NT2/D1 (cell line): ENCODE measurements around the gene TLR5.
A peak's percentile ranks its signal among the peaks of the same experiment; 100 is the strongest.

Experiments used
- DNase-seq: peaks from one replicate; pipeline ENCODE4 v3.0.0-alpha.2; 2011; ENCODE audit warnings: low read depth, low spot score
- H3K27me3 ChIP-seq: 2 replicates; pipeline ENCODE4 v1.6.0; 2011; ENCODE audit warnings: mild to moderate bottlenecking; ENCODE audit not compliant: insufficient read length, insufficient read depth
- H3K36me3 ChIP-seq: 2 replicates; pipeline ENCODE4 v1.6.1; 2011; ENCODE audit warnings: mild to moderate bottlenecking, low read length, mixed read lengths; ENCODE audit not compliant: insufficient read depth, insufficient read length
- H3K4me1 ChIP-seq: 2 replicates; pipeline ENCODE4 v1.5.1; 2011; ENCODE audit not compliant: insufficient read depth, insufficient read length
- H3K4me3 ChIP-seq: 2 replicates; pipeline ENCODE4 v1.5.1; 2011; ENCODE audit warnings: low read depth; ENCODE audit not compliant: insufficient read length
- H3K9ac ChIP-seq: 2 replicates; pipeline ENCODE4 v1.6.0; 2011; ENCODE audit warnings: low read depth; ENCODE audit not compliant: insufficient read length
- H3K9me3 ChIP-seq: 2 replicates; pipeline ENCODE4 v1.5.1; 2011; ENCODE audit warnings: mild to moderate bottlenecking, low read length; ENCODE audit not compliant: insufficient read depth
- SUZ12 ChIP-seq: IDR thresholded peaks from 2 replicates; pipeline ENCODE4 v1.6.1; 2011; ENCODE audit not compliant: insufficient read length, insufficient read depth; ENCODE audit errors: extremely low read depth
- YY1 ChIP-seq: IDR thresholded peaks from 2 replicates; pipeline ENCODE4 v1.6.1; 2011; ENCODE audit not compliant: insufficient read length, insufficient read depth
- ZNF274 ChIP-seq: IDR thresholded peaks from 2 replicates; pipeline ENCODE4 v1.6.1; 2011; ENCODE audit warnings: mild to moderate bottlenecking, low read depth, low read length

Gene TLR5

DNA sequence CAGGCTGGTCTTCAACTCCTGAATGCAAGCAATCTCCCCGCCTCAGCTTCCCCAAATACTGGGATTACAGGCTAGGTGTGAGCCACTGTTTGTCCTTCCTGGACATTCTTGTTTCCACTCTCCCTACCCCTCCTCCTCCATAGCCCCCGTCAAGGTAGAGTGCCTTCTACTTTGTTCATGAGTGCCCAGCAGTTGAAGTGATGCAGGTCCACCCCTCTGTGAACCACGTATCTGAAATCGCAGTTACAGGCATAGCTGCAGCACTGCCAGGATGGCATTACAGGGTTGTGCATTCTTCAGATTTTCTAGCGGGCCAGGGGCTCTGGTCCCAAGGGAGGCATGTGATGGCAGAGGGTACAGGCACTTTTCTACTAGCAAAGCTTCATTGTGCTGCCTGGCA is 7.4 kb upstream of the TLR5 start:
- DNase-seq: no peak
- H3K9me3 ChIP-seq: no peaks in the 10 kb centered on the region
- H3K27me3 ChIP-seq: no peaks in the 10 kb centered on the region
- no peak overlapping the region for H3K4me3 ChIP-seq
- H3K4me1 ChIP-seq: no peaks in the 10 kb centered on the region
- TF ChIP-seq ZNF274 (no peak), SUZ12 (no peak), YY1 (no peak)
- no peak overlapping the region for H3K9ac ChIP-seq
- no peaks in the 10 kb centered on the region for H3K36me3 ChIP-seq

DNA sequence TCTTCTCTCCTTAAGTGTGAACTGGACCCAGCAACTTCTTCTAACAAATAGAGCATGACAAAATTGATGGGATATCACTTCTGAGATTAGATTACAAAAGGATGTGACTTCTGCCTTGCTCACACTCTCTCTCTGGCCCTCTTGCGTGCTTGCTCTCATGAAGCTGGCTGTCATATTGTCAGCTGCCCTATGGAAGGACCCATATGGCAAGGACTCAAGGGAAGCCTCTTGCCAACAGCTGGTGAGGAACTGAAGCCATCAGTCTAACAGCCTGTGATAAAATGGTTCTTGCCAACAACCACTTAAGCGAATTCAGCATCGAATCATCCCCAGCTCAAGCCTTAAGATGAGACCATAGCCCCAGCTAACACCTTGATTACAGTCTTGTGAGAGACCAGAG is 4.8 kb upstream of the TLR5 start:
- Histone ChIP-seq H3K9me3 (no peaks in the 10 kb centered on the region), H3K36me3 (no peaks in the 10 kb centered on the region), H3K27me3 (peaks cover 12% of the 10 kb centered on the region), H3K4me3 (no peak overlapping the region), H3K4me1 (peaks cover 6% of the 10 kb centered on the region), H3K9ac (no peak overlapping the region)
- no peak for TF ChIP-seq ZNF274
- no peak for TF ChIP-seq SUZ12
- TF ChIP-seq YY1: no peak
- DNase-seq: no peak

DNA sequence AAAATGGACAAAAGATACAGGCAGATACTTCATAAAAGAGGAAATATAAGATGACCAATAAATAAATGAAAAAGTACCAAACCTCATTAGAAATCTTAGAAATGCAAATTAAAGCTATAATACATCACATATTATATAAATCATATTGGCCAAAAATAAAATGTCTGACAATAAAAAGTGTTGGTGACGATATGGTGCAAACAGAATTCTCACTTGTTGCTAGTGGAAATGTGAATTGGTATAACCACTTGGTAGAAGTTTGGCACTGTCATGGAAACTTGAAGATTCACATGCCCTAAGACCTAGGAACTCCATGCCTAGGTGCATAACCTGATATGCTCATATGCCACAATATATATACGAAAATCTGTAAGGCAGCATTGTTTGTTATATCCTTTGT is 4.4 kb upstream of the TLR5 start:
- no peak for DNase-seq
- Histone ChIP-seq H3K27me3 (peaks cover 14% of the 10 kb centered on the region), H3K9me3 (no peaks in the 10 kb centered on the region), H3K36me3 (no peaks in the 10 kb centered on the region), H3K9ac (no peak overlapping the region), H3K4me3 (no peak overlapping the region), H3K4me1 (peaks cover 6% of the 10 kb centered on the region)
- no peak for TF ChIP-seq YY1
- no peak for TF ChIP-seq ZNF274
- TF ChIP-seq SUZ12: no peak

DNA sequence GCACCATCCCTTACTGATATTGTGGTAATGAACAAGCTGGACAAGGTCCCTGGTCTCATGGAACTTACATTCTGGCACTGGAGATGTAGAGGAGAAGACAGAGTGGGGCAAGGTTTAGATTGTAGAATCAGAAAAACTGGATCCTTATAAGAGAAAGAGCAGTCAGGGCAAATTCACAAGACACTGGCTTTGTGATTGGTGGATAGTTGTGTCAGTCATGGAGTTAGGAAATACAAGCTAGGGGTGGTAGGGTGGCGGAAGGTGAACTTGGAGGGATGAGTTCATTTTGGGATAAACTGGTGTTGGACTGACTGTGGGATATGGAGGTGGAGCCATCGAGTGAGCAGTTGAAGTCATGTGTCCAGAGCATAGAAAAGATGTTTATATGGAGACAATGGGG is 3.7 kb upstream of the TLR5 start:
- no peaks in the 10 kb centered on the region for H3K9me3 ChIP-seq
- H3K36me3 ChIP-seq: no peaks in the 10 kb centered on the region
- no peak for TF ChIP-seq SUZ12
- TF ChIP-seq ZNF274: no peak
- no peak for TF ChIP-seq YY1
- H3K27me3 ChIP-seq: peaks cover 14% of the 10 kb centered on the region
- no peak for DNase-seq
- H3K9ac ChIP-seq: no peak overlapping the region
- peaks cover 10% of the 10 kb centered on the region for H3K4me1 ChIP-seq
- H3K4me3 ChIP-seq: no peak overlapping the region

DNA sequence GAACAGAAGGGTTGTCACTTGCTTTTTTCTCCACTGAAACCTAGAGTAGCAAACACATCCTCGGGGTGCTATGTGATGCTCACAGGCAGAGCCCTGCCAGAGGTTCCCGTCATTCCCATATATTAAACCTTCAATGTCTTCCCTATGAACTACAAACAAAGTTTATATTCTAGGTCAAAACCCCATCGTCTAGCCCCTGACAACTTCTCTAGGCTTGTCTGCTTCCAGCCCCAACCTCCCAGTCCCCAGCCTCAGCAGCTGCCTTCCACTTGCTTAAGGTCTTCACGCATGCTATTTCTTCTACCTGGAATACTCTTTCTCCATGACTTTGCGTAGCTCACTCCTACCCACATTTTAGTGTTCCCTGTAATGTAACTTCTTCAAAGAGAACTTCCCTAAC is 1.9 kb upstream of the TLR5 start:
- no peaks in the 10 kb centered on the region for H3K36me3 ChIP-seq
- no peak overlapping the region for H3K4me3 ChIP-seq
- H3K9ac ChIP-seq: no peak overlapping the region
- H3K4me1 ChIP-seq: peaks cover 10% of the 10 kb centered on the region
- DNase-seq: no peak
- TF ChIP-seq ZNF274: no peak
- TF ChIP-seq YY1: no peak
- TF ChIP-seq SUZ12: no peak
- H3K27me3 ChIP-seq: peaks cover 14% of the 10 kb centered on the region
- no peaks in the 10 kb centered on the region for H3K9me3 ChIP-seq

DNA sequence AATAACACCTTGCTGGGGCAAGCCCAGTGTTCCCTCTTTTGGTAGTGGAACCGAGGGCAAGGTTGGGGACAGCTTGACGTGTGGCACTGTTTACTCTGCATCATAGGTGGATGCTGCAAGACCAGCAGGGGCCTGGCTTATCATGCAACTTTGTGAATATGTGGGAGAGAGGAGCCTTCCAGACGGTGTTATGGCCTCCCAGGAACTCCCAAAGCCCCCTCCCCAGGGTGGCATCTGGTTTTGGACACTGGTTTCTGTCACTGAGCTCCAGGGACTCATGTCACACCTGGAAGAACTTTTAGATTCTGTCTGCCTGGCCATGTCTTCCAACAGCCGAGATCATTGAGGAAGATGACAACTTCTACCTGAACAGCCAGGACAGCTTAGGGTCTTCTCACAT is 1.4 kb upstream of the TLR5 start:
- DNase-seq: no peak
- Histone ChIP-seq H3K4me3 (no peak overlapping the region), H3K9me3 (no peaks in the 10 kb centered on the region), H3K36me3 (no peaks in the 10 kb centered on the region), H3K9ac (peak overlapping the region; percentile 2), H3K4me1 (peaks cover 10% of the 10 kb centered on the region), H3K27me3 (peaks cover 14% of the 10 kb centered on the region)
- TF ChIP-seq YY1 (no peak), SUZ12 (no peak), ZNF274 (no peak)

DNA sequence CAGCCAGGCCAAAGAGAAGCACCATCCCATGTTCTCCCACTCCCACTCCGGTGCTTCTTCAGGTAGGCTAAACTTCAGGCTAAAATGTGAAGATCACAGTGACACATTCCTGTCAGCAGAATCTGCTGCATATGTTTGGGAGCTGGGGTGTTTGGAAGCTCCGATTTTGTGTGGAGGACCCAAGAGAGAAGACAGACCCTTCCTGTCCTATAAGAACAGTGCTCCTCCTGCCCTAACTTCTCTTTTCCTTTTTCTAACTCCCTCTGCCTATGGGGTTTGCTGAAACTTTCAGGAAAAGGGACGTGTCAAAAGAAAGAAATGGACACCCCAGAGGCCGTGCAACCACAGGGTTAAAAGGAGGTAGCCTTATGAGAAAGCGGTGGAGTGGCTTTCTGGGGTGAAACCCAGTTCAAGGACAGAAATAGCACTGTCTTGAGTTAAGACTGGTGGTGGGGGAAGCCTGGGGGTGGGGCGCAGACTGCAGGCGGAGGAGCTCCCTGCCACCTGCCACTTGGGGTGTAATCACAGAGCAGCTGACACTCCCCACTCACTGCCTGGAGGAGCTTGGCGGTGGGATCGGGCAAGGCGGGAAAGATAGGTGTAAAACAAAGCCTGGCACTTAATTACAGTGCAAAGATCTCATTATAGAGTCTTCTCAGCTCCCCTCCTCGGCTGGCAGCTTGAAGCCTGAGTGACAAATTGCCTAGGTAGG is 645 bp upstream of the TLR5 start:
- no peaks in the 10 kb centered on the region; the same call in 1 of the 2 replicates for H3K9me3 ChIP-seq
- peaks cover 10% of the 10 kb centered on the region for H3K4me1 ChIP-seq
- H3K27me3 ChIP-seq: peaks cover 14% of the 10 kb centered on the region
- peak overlapping the region; percentile 38 for H3K4me3 ChIP-seq
- peak overlapping the region; percentile 87 for H3K9ac ChIP-seq
- no peak for TF ChIP-seq SUZ12
- TF ChIP-seq YY1: no peak
- no peak for TF ChIP-seq ZNF274
- no peak for DNase-seq
- no peaks in the 10 kb centered on the region for H3K36me3 ChIP-seq
